Measurements from ENCODE around the gene ST8SIA6.

ST8SIA6 gene

GRCh38 chr10:17386021-17386420 lies 68.4 kb downstream of the ST8SIA6 start:
- DNase-seq (ENCODE audit: low read depth in 2 of 2): no peak

- DNase-seq (ENCODE audit: low read depth in 2 of 2): no peak
Observed at GRCh38 chr10:17385066-17385465, 69.3 kb downstream of the ST8SIA6 start.

- DNase-seq (ENCODE audit: low read depth in 2 of 2): no peak
Observed at GRCh38 chr10:17383801-17384555, 70.4 kb downstream of the ST8SIA6 start.

- DNase-seq (ENCODE audit: low read depth in 2 of 2): no peak
Observed at GRCh38 chr10:17381502-17382142, 72.8 kb downstream of the ST8SIA6 start.

- DNase-seq (ENCODE audit: low read depth in 2 of 2): no peak
Observed at GRCh38 chr10:17380888-17381287, 73.5 kb downstream of the ST8SIA6 start.

- DNase-seq (ENCODE audit: low read depth in 2 of 2): no peak
Observed at GRCh38 chr10:17380016-17380415, 74.4 kb downstream of the ST8SIA6 start.

- DNase-seq (ENCODE audit: low read depth in 2 of 2): no peak
Observed at GRCh38 chr10:17379151-17379690, 75.2 kb downstream of the ST8SIA6 start.

- DNase-seq (ENCODE audit: low read depth in 2 of 2): peak; percentile 8 to 30
Observed at GRCh38 chr10:17375936-17376584, 78.3 kb downstream of the ST8SIA6 start.

GRCh38 chr10:17368708-17369272 lies 85.6 kb downstream of the ST8SIA6 start:
- no peak for DNase-seq (ENCODE audit: low read depth in 2 of 2)

- DNase-seq (ENCODE audit: low read depth in 2 of 2): no peak
Observed at GRCh38 chr10:17366705-17367104, 87.7 kb downstream of the ST8SIA6 start.

GRCh38 chr10:17365402-17365801 lies 89.0 kb downstream of the ST8SIA6 start:
- no peak for DNase-seq (ENCODE audit: low read depth in 2 of 2)

- DNase-seq (ENCODE audit: low read depth in 2 of 2): no peak
Observed at GRCh38 chr10:17358461-17358860, 95.9 kb downstream of the ST8SIA6 start.

GRCh38 chr10:17357781-17358180 lies 96.6 kb downstream of the ST8SIA6 start:
- no peak for DNase-seq (ENCODE audit: low read depth in 2 of 2)

- no peak for DNase-seq (ENCODE audit: low read depth in 2 of 2)
Observed at GRCh38 chr10:17356820-17357219, 97.6 kb downstream of the ST8SIA6 start.

- no peak for DNase-seq (ENCODE audit: low read depth in 2 of 2)
Observed at GRCh38 chr10:17354781-17355180, 99.6 kb downstream of the ST8SIA6 start.

- DNase-seq (ENCODE audit: low read depth in 2 of 2): no peak
Observed at GRCh38 chr10:17353568-17354300, 100.7 kb downstream of the ST8SIA6 start.

- DNase-seq (ENCODE audit: low read depth in 2 of 2): no peak
Observed at GRCh38 chr10:17352583-17352982, 101.8 kb downstream of the ST8SIA6 start.

GRCh38 chr10:17351506-17351905 lies 102.9 kb downstream of the ST8SIA6 start:
- DNase-seq (ENCODE audit: low read depth in 2 of 2): no peak

GRCh38 chr10:17349717-17350116 lies 104.7 kb downstream of the ST8SIA6 start:
- no peak for DNase-seq (ENCODE audit: low read depth in 2 of 2)

- DNase-seq (ENCODE audit: low read depth in 2 of 2): no peak
Observed at GRCh38 chr10:17348501-17349349, 105.7 kb downstream of the ST8SIA6 start.

All from stimulated activated CD4-positive, alpha-beta T cell treated with anti-CD3 and anti-CD28 coated beads, Interleukin-1b, Interleukin-23, amount 100 ng/mL, for 4 hours (primary cell).